Mesenchymal stem cell (in vitro differentiated cells and primary cell): Measurements from ENCODE around the gene EPAS1.

ENCODE experiments used
- DNase-seq: peaks from one replicate; pipeline ENCODE4 v3.0.0-alpha.2; 2013
- H2AFZ ChIP-seq: one replicate; pipeline ENCODE4 v1.6.1; 2013; ENCODE audit warnings: low read depth, mild to moderate bottlenecking, control low read depth, inconsistent platforms, low read length, moderate library complexity
- H2AK5ac ChIP-seq: 2 replicates; pipeline ENCODE4 v1.6.1; 2013; ENCODE audit warnings: low read length, moderate library complexity, mild to moderate bottlenecking, inconsistent platforms; ENCODE audit not compliant: severe bottlenecking
- H2BK120ac ChIP-seq: one replicate; pipeline ENCODE4 v1.6.1; 2013; ENCODE audit warnings: low read depth, mild to moderate bottlenecking, inconsistent platforms, low read length, moderate library complexity
- H2BK12ac ChIP-seq, 2 experiments: one replicate each; pipeline ENCODE4 v1.6.1; 2013; ENCODE audit warnings: inconsistent platforms in 2 of 2, low read length in 2 of 2, mild to moderate bottlenecking in 2 of 2, moderate library complexity in 2 of 2, control low read depth in 1 of 2
- H2BK15ac ChIP-seq: one replicate; pipeline ENCODE4 v1.6.1; 2013; ENCODE audit warnings: mild to moderate bottlenecking, low read depth, inconsistent platforms; ENCODE audit not compliant: poor library complexity, severe bottlenecking
- H2BK5ac ChIP-seq: 2 replicates; pipeline ENCODE4 v1.6.1; 2013; ENCODE audit warnings: low read depth, mild to moderate bottlenecking, low read length, control low read depth, inconsistent platforms; ENCODE audit not compliant: poor library complexity, severe bottlenecking
- H3K14ac ChIP-seq, 2 experiments: one replicate each; pipeline ENCODE4 v1.6.1; 2013; ENCODE audit warnings: inconsistent platforms in 2 of 2, low read length in 2 of 2, control low read depth in 1 of 2, mild to moderate bottlenecking in 1 of 2, moderate library complexity in 1 of 2
- H3K18ac ChIP-seq, 2 experiments: one replicate each; pipeline ENCODE4 v1.6.1; 2013; ENCODE audit warnings: inconsistent platforms in 2 of 2, low read length in 2 of 2, control low read depth in 1 of 2, low read depth in 1 of 2, mild to moderate bottlenecking in 1 of 2
- H3K23ac ChIP-seq, 2 experiments: one replicate each; pipeline ENCODE4 v1.6.1; 2013; ENCODE audit warnings: inconsistent platforms in 2 of 2, low read length in 2 of 2, mild to moderate bottlenecking in 2 of 2, moderate library complexity in 2 of 2, control low read depth in 1 of 2
- H3K27ac ChIP-seq: 2 replicates; pipeline ENCODE4 v1.5.1; 2013; ENCODE audit warnings: mild to moderate bottlenecking, moderate library complexity, low read length, control low read depth, inconsistent platforms; ENCODE audit not compliant: poor library complexity, severe bottlenecking
- H3K27me3 ChIP-seq, 2 experiments: 2 replicates each; pipeline versions ENCODE4 v1.6.1 to v1.7.0; 2013; ENCODE audit warnings: low read length in 2 of 2, mild to moderate bottlenecking in 2 of 2, moderate library complexity in 2 of 2, control low read depth in 1 of 2, inconsistent platforms in 1 of 2; ENCODE audit not compliant: control insufficient read depth in 1 of 2, insufficient read depth in 1 of 2
- H3K36me3 ChIP-seq, 2 experiments: 2 replicates each; pipeline versions ENCODE4 v1.6.1 to v1.7.0; 2013; ENCODE audit warnings: low read length in 2 of 2, control low read depth in 1 of 2, inconsistent platforms in 1 of 2, low read depth in 1 of 2, mild to moderate bottlenecking in 1 of 2; ENCODE audit not compliant: insufficient read depth in 2 of 2, control insufficient read depth in 1 of 2
- H3K4ac ChIP-seq, 2 experiments: one replicate each; pipeline ENCODE4 v1.6.1; 2013; ENCODE audit warnings: inconsistent platforms in 2 of 2, low read length in 2 of 2, mild to moderate bottlenecking in 2 of 2, moderate library complexity in 2 of 2, control low read depth in 1 of 2, low read depth in 1 of 2
- H3K4me1 ChIP-seq: 2 replicates; pipeline ENCODE4 v1.6.1; 2013; ENCODE audit warnings: low read depth, low read length, control low read depth; ENCODE audit not compliant: control insufficient read depth, insufficient read depth
- H3K4me2 ChIP-seq: 2 replicates; pipeline ENCODE4 v1.6.1; 2013; ENCODE audit warnings: low read length, mild to moderate bottlenecking, inconsistent platforms; ENCODE audit not compliant: poor library complexity, severe bottlenecking
- H3K4me3 ChIP-seq, 2 experiments: 2 replicates each; pipeline versions ENCODE4 v1.5.1 to v1.7.0; 2013; ENCODE audit warnings: low read length in 2 of 2, mild to moderate bottlenecking in 2 of 2, control low read depth in 1 of 2, low read depth in 1 of 2; ENCODE audit not compliant: insufficient read depth in 1 of 2
- H3K79me1 ChIP-seq: replicated peaks from 2 replicates; pipeline ENCODE4 v1.6.1; 2013; ENCODE audit warnings: mild to moderate bottlenecking, control low read depth, low read length, inconsistent platforms; ENCODE audit not compliant: poor library complexity, severe bottlenecking
- H3K9ac ChIP-seq: 2 replicates; pipeline ENCODE4 v1.7.0; 2013; ENCODE audit warnings: mild to moderate bottlenecking, low read length, moderate library complexity
- H3K9me3 ChIP-seq: 2 replicates; pipeline ENCODE4 v1.7.0; 2013; ENCODE audit warnings: mild to moderate bottlenecking, low read length; ENCODE audit not compliant: control insufficient read depth
- H4K8ac ChIP-seq: one replicate; pipeline ENCODE4 v1.6.1; 2013; ENCODE audit warnings: inconsistent platforms, mild to moderate bottlenecking, low read length, moderate library complexity
- H4K91ac ChIP-seq: one replicate; pipeline ENCODE4 v1.6.1; 2013; ENCODE audit warnings: mild to moderate bottlenecking, low read length, inconsistent platforms
- WGBS: methylation state at CpG from one replicate; pipeline ENCODE4 v1.1.7; 2013; ENCODE audit warnings: mixed read lengths; 5-methylcytosine and 5-hydroxymethylcytosine counted together

The EPAS1 gene

DNA sequence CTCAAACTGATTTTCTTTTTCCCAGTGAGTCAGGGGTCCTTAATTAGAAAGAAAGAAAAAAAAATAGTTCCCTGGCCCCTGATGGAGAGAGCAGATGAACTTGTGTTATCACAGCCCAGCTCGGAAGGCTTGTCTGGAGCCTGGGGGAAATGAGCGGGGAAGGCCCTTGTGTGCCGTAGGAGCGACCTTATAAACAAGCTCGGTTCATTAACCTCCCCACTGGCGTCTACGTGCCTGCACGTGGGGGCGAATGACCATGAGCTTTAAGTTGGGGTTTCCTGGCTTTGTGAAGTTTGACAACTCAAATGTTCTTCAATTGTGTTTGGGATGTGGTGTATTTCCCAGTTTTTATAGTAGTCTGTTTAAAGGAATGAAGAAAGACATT is 69.5 kb downstream of the EPAS1 start:
- no peak overlapping the region for H2BK120ac ChIP-seq
- H2BK12ac ChIP-seq: no peak overlapping the region
- 72% methylated on average over 9 of the region's 9 CpGs for WGBS
- H3K4me1 ChIP-seq: peaks cover 2% of the 10 kb centered on the region
- H3K23ac ChIP-seq: no peak overlapping the region
- no peak overlapping the region for H3K4me2 ChIP-seq
- no peaks in the 10 kb centered on the region for H3K27me3 ChIP-seq
- no peak overlapping the region for H3K4ac ChIP-seq
- H3K79me1 ChIP-seq: peaks cover 2% of the 10 kb centered on the region
- H2AK5ac ChIP-seq: no peak overlapping the region
- no peaks in the 10 kb centered on the region for H3K9me3 ChIP-seq
- no peak overlapping the region for H3K14ac ChIP-seq
- no peak overlapping the region for H3K4me3 ChIP-seq
- no peak overlapping the region for H3K18ac ChIP-seq
- no peak overlapping the region for H2BK5ac ChIP-seq
- no peak overlapping the region for H3K27ac ChIP-seq
- H2BK15ac ChIP-seq: no peak overlapping the region
- H4K91ac ChIP-seq: no peak overlapping the region
- no peak overlapping the region for H2AFZ ChIP-seq
- DNase-seq: no peak
- peaks cover 37 to 60% of the 10 kb centered on the region in 2 experiments for H3K36me3 ChIP-seq
- no peak overlapping the region for H4K8ac ChIP-seq
- no peak overlapping the region for H3K9ac ChIP-seq

DNA sequence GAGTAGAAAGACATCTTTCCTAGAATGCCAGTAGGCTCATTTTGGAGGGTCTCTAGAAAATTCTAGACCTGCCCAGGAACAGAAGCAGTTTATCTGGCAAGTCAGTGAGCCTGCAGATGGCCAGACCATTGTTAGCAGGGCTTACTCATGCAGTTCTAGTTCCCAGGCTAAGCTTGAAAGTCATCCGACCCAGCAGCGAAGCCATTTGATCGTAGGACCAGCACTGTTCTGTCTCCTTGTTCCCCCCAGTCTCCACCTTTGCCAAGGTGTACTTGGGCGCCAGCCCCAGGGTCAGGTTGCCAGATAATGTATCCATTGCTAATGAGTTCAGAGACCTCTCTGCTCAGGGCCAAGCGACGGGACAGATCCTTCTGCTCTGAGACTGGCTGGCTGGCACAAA is 70.1 kb downstream of the EPAS1 start:
- 89% methylated on average over 6 of the region's 6 CpGs for WGBS

DNA sequence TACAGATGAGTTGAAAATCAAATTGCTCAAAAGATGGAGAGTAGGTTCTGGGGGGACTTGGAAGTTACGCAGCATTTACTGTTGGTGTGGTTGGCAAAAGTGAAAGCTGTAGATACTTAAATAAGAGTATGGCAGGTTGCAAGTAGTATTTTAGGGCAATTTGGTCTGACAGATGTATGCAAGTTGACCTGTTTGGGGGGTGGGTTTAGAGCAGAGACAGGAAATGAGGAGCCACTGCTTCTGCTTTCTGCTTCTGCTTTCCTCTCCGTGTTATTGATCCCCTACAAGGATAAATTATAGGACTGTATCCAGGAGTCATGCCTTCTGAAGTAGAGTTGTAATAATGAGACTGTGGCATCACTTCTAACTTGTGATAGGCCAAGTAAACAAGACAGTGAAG is 71.2 kb downstream of the EPAS1 start:
- H3K79me1 ChIP-seq: peaks cover 2% of the 10 kb centered on the region
- no peaks in the 10 kb centered on the region for H3K27me3 ChIP-seq
- no peak overlapping the region for H4K91ac ChIP-seq
- H3K18ac ChIP-seq: no peak overlapping the region
- no peak overlapping the region for H2BK12ac ChIP-seq
- H3K4me1 ChIP-seq: peaks cover 2% of the 10 kb centered on the region
- H3K9ac ChIP-seq: no peak overlapping the region
- no peak overlapping the region for H3K27ac ChIP-seq
- H2BK5ac ChIP-seq: no peak overlapping the region
- H4K8ac ChIP-seq: no peak overlapping the region
- no peak overlapping the region for H3K23ac ChIP-seq
- no peak overlapping the region for H3K4me2 ChIP-seq
- no peak overlapping the region for H2AFZ ChIP-seq
- peaks cover 7% of the 10 kb centered on the region for H3K9me3 ChIP-seq
- WGBS: 100% methylated on average over 2 of the region's 2 CpGs
- H2BK15ac ChIP-seq: no peak overlapping the region
- no peak for DNase-seq
- no peak overlapping the region for H3K4me3 ChIP-seq
- H3K4ac ChIP-seq: no peak overlapping the region
- no peak overlapping the region for H2AK5ac ChIP-seq
- H3K14ac ChIP-seq: no peak overlapping the region
- H3K36me3 ChIP-seq: peaks cover 30 to 65% of the 10 kb centered on the region in 2 experiments
- H2BK120ac ChIP-seq: no peak overlapping the region

More for the DNA sequence above, 70.1 kb downstream of the EPAS1 start:
- Histone ChIP-seq H4K8ac (no peak overlapping the region), H3K4me3 (no peak overlapping the region), H3K18ac (no peak overlapping the region), H2BK5ac (no peak overlapping the region), H2AK5ac (no peak overlapping the region), H3K9me3 (no peaks in the 10 kb centered on the region), H3K27me3 (no peaks in the 10 kb centered on the region), H3K4ac (no peak overlapping the region), H3K27ac (no peak overlapping the region), H3K36me3 (peaks cover 34 to 60% of the 10 kb centered on the region in 2 experiments), H3K14ac (no peak overlapping the region), H2BK15ac (no peak overlapping the region), H3K23ac (no peak overlapping the region), H2AFZ (no peak overlapping the region), H4K91ac (peak overlapping the region; percentile 76), H3K9ac (no peak overlapping the region), H3K4me2 (no peak overlapping the region), H3K79me1 (peaks cover 2% of the 10 kb centered on the region), H2BK120ac (no peak overlapping the region), H2BK12ac (no peak overlapping the region), H3K4me1 (peaks cover 2% of the 10 kb centered on the region)
- DNase-seq: no peak

DNA sequence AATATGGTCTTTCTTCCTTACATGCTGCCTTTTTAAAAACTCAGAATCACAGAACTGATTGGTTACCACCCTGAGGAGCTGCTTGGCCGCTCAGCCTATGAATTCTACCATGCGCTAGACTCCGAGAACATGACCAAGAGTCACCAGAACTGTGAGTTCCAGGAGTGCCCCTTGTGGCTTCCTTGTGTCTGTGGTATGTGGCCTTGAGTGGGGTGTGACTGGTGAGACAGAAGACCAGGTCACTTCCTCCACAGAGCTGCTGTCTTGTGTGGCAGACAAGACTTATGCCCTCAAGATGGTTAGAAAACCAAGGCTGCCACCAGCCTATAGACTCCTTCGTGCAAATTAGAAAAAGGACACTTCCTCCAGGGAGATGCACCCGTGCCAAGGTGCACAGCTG is 72.6 kb downstream of the EPAS1 start:
- Histone ChIP-seq H3K36me3 (peaks cover 34 to 79% of the 10 kb centered on the region in 2 experiments), H3K4me2 (no peak overlapping the region), H2BK120ac (no peak overlapping the region), H3K27ac (no peak overlapping the region), H4K8ac (no peak overlapping the region), H3K14ac (no peak overlapping the region), H2AK5ac (no peak overlapping the region), H3K9ac (no peak overlapping the region), H3K4me1 (peaks cover 2% of the 10 kb centered on the region), H2BK5ac (no peak overlapping the region), H3K4ac (no peak overlapping the region), H3K18ac (no peak overlapping the region), H4K91ac (no peak overlapping the region), H2BK12ac (no peak overlapping the region), H2AFZ (no peak overlapping the region), H3K4me3 (no peak overlapping the region), H3K79me1 (peaks cover 2% of the 10 kb centered on the region), H3K23ac (no peak overlapping the region), H3K9me3 (peaks cover 7% of the 10 kb centered on the region), H3K27me3 (no peaks in the 10 kb centered on the region), H2BK15ac (no peak overlapping the region)
- whole genome bisulfite sequencing: 81% methylated on average over 5 of the region's 5 CpGs
- DNase-seq: no peak
